Astrocyte of the hippocampus (primary cell): ENCODE data around the gene HDAC11.

Source experiments
- DNase-seq: peaks from one replicate; pipeline ENCODE4 v3.0.0; 2011; ENCODE audit warnings: low read depth, low spot score

Gene HDAC11

GRCh38 chr3:13541691-13542090 lies 61.6 kb downstream of the HDAC11 start:
- DNase-seq: peak; percentile 45

DNA sequence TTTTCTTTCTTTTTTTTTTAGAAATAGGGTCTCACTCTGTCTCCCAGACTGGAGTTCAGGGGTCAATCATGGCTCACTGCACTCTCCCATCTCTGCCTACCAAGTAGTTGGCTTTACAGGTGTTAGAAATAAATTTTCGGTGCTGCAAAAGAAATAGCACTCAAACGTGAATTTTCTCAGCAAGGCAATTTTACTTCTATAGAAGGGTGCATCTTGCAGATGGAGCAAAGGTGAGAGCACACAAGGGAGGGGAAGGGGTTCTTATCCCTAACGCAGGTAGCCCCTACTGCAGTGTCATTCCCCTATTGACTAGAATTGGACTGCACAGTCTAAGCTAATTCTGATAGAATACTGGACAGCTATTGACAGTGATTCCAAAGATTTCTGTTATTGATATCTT lies 62.0 kb downstream of the HDAC11 start:
- DNase-seq: no peak

- DNase-seq: peak; percentile 65
Measured at GRCh38 chr3:13543253-13543652, 63.1 kb downstream of the HDAC11 start.

DNA sequence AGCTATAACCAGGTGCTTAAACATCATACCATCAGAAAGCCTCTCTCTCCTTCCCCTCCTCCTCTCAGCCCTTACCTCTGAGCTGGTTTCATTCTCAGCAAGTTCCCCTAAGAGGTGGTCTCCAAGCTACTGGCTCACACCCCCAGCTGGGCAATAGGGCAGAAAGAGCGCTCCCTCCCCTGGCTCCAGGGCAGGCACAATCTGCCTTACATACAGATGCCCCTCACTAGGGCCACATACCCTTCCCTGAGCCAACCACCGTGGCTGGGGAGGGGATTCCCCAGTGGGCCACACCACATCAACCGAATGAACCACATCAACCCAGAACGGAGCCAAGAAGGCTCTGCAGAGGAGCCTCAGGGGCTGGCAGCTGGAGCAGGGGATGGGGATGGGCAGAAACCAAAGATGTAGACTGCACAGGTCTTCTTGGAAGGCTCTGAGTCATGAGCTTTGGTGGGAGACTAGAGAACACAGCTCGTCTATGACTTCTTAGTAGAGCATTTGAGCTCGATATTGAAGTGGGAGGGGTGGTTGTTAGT lies 64.3 kb downstream of the HDAC11 start:
- DNase-seq: peak; percentile 70

DNA sequence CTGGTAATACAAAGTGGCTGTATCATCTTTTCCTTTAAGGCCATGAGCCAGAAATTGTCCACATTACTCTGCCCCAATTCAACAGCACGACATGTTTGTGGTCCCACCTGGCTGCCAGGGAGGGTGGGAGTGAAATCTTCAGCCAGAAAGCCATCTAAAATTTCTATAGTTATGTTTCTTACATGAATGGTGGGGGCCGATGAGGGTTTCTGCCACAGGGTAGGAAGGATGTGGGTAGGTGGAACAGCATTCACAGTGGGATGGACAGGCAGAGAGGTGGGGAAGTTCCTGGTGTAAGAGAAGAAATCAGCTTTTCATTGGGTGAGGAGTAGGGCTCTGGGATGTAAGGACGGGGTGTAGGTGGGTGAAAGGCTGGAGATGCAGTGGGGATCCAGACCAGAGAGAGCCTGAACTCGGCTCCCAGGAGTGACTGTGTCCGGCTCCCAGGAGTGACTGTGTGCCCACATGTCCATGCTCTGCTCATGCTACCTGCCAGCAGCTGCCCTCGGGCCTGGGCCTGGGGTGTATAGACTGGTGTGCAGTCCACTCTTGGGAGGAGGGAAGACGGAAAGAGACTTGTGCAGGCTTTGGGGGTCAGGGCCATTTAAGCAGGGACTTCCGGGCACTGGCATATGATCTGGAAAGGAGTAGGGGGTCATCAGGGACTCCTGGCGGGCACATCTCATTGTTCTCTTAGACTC lies 65.0 kb downstream of the HDAC11 start:
- DNase-seq: no peak

DNA sequence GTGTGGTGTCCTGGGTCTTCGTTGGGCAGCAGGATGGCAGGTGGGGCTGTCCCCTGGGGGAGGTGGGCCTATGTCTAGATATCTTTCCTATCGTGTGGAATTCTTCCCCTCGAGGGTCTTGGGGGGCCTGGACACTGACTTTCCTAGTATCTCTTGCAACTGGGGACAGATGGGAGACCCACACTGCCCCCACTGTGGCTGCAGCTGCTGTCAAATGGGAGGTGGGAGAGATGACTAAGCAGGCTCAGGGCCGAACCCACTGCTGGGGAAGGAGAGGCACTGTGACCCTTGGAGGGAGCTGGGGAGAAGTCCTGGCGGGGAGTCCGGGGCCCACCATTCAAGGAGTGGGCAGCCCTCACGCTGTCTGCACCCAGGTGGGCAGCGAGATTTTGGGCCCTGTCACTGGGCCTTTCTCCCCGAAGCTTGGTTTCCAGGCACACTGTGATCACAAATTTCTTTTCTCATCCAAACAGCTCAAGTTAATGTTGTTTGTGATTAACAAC lies 65.9 kb downstream of the HDAC11 start:
- DNase-seq: no peak

DNA sequence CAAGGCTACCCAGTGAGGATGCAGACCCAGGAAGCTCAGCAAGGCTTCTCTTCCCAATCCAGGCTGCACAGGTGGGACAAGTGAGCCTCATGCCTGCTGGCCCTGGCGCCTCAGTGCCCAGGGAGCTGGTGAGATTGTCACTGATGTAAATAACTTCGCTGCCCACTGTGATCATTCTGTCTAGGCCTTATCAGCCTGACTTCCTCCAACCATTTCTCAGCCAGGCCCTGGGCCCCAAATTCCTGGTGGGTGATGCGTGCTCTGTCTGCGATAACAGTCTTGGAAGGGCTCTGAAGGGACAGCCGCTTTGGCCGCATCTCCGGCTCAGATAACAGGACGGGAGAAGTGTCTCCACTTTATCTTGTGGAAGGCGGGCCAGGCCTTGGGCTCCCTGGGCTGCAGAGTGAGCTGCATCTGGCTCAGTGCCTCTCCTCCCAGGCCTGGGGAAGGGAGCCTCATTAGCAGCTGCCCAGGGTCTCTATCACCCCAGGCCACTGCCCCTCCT lies 66.6 kb downstream of the HDAC11 start:
- peak; percentile 45 for DNase-seq

- DNase-seq: no peak
Measured at GRCh38 chr3:13547591-13548371, 67.7 kb downstream of the HDAC11 start.

DNA sequence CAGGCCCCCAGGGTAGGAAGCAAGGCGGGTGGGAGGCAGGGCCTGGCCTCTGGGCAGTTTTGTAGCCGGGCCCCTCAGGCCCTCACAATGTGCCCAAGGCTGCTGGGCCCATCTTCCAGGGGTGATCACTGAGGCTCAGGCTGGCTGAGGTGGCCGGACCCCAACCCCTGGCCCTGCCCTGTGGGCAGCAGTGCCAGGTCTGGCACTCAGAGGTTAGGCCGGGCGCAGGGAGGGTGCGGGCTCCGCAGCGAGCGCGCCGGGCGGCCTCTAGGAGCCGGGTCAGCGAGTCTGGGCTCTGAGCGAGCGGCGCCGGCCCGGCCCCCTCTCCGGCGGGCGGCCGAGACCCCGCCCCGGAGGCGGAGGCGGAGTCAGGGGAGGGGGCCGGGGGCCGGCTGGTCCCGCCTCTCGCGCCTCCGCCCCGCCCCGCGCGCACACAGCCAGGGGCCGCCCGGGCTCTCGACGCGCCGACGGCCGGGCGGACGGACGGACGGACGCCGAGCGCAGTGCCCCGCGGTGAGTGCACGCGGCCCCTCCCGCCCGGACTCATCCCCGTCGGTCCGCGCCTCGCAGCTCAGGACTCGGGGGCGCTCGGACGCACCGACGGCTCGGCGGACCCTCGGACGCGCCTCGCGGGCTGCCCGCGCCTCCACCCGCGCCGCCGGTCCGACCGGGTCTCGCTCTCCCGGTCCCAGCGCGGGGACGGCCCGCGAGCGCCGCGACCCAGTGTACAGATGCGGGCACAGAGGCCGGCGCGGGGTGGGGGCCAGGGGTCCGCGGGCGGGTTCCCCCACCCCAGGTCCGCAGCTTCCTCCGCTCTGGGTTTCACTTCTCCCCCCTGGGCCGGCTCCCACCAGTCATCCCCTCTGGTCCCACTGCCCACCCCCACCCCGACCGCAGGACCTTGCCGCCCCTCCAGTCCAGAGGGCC lies 68.9 kb downstream of the HDAC11 start, which contains the start of gene FBLN2:
TSS of gene FBLN2 (plus strand) at position 430 of the 927 bp plus-strand sequence. CDS start 21,231 bp downstream, outside the sequence.
- DNase-seq: peak; percentile 73

GRCh38 chr3:13549623-13550422 lies 69.7 kb downstream of the HDAC11 start:
- DNase-seq: no peak

- DNase-seq: no peak
Measured at GRCh38 chr3:13550423-13550690, 70.3 kb downstream of the HDAC11 start.

DNA sequence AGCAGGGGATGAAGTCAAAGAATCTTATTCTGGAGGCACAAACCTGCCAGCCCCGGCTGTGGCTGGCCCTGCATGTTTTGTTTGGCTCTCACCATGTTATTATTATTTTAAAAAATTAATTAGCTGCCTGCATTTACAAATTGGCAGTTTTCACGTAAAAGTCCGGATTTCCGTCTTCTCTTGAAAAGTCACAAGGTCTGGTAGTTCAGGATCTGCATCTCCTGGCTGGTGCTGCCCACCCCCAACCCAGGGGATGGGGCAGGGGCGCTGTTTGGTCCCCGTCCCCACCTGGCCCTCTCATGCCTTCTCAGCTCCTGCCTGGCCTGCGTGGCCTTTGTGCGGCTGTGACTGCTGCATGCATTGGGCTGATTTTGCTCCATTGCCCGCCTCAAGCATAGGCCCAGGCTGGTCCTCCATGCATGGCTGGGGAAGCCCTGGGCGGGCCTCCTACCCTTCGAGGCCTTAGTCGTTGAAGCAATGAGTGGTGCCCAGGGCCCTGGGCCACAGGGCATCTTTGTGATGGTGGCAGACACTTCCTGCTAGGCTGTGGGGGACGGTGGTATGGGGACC lies 70.8 kb downstream of the HDAC11 start:
- peak; percentile 41 for DNase-seq

- DNase-seq: no peak
Measured at GRCh38 chr3:13552857-13553652, 72.9 kb downstream of the HDAC11 start.

DNA sequence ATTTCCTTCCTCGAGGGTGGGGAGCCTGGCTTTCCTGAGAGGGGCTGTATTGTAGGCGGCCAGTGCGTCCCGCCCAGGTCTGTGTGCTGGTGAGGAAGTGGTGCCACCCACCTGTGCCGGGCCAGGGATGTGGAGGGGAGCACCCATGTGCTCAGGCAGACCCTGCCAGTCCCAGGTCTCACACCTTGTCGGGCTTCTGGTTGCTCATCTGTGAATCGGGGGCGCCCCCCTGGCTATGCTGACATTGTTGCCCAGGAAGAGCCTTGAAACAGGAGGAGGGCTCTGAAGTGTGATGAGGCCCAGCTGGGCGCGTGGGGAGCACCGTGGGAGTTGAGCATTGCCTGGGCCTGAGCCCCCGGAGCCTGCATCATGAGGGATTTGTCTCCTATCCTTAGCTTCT lies 73.6 kb downstream of the HDAC11 start:
- no peak for DNase-seq

DNA sequence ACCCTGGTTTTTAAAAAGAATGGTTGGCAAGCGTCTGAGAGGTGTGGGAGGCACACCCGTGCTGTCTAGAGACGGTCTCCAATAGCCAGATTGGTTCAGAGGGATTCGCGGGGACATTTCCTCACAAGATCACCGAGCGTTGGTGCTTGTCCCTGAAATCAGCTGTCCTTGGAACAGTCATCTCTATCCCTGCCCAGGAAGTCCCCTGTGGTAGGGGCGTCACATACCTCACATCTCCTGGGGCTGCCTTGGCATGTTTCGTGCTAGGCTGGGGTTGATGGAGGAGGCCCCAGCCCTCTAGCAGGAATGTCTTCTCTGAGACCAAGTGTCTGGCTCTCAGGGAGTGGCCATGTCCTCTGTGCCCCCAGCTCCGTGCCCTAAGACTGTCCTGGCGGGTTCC lies 75.6 kb downstream of the HDAC11 start:
- no peak for DNase-seq
